ENCODE measurements around the gene ARNT2. TPM values are rescaled to one million over a fixed set of nuclear protein-coding genes. Genes with fewer than 3 reads are reported as not detected.

Gene ARNT2
- total RNA-seq, 1 experiment from 2014 or later, result 16.8 TPM

- TF ChIP-seq CTCF (IDR thresholded peaks at IDR 0.05) (no peak), SIN3A (IDR thresholded peaks at IDR 0.05; ENCODE audit: borderline replicate concordance, insufficient read depth, low read depth, low read length) (no peak), REST (IDR thresholded peaks at IDR 0.05; ENCODE audit: insufficient read depth in 1 of 2, low read depth in 2 of 2, low read length in 1 of 2) (no peak), POLR2AphosphoS5 (IDR thresholded peaks at IDR 0.05; ENCODE audit: low read depth, low read length) (no peak), TCF7L2 (IDR thresholded peaks at IDR 0.05; ENCODE audit: low read depth, low read length) (no peak)
- Histone ChIP-seq H3K36me3 (ENCODE audit: control insufficient read depth, insufficient read depth, low read length) (no peaks in the 10 kb centered on the region), H3K9me3 (ENCODE audit: control insufficient read depth, insufficient read depth, low read depth, low read length) (no peaks in the 10 kb centered on the region), H3K27me3 (ENCODE audit: control insufficient read depth, insufficient read depth, low read length) (no peaks in the 10 kb centered on the region), H3K27ac (ENCODE audit: low read length) (no peak overlapping the region), H3K4me1 (ENCODE audit: control insufficient read depth, insufficient read depth, low read length) (peaks cover 15% of the 10 kb centered on the region; the same call in 1 of the 2 replicates), H3K4me3 (ENCODE audit: low read depth in 2 of 2, low read length in 2 of 2) (no peak overlapping the region)
- no TSS peak for BruUV-seq (replicated peaks)
- ATAC-seq, result no peak
- ChIA-PET CTCF (no interaction called here), POLR2A (no interaction called here)
- intact Hi-C loops (cut with micrococcal nuclease; ENCODE audit: unreplicated experiment) (no loop called here), in situ Hi-C loops (cut with HindIII; ENCODE audit: low pct_unique_long_range_greater_than_20kb, low sequenced_read_pairs) (no loop called here)
- no peak for DNase-seq (ENCODE audit: low read depth, low spot score)
Measured at GRCh38 chr15:80426316-80426715, 22.1 kb downstream of the ARNT2 start.

- TF ChIP-seq CTCF (IDR thresholded peaks at IDR 0.05) (no peak), TCF7L2 (IDR thresholded peaks at IDR 0.05; ENCODE audit: low read depth, low read length) (no peak), POLR2AphosphoS5 (IDR thresholded peaks at IDR 0.05; ENCODE audit: low read depth, low read length) (no peak), SIN3A (IDR thresholded peaks at IDR 0.05; ENCODE audit: borderline replicate concordance, insufficient read depth, low read depth, low read length) (no peak), REST (IDR thresholded peaks at IDR 0.05; ENCODE audit: insufficient read depth in 1 of 2, low read depth in 2 of 2, low read length in 1 of 2) (no peak)
- Histone ChIP-seq H3K4me3 (ENCODE audit: low read depth in 2 of 2, low read length in 2 of 2) (no peak overlapping the region), H3K9me3 (ENCODE audit: control insufficient read depth, insufficient read depth, low read depth, low read length) (no peaks in the 10 kb centered on the region), H3K27ac (ENCODE audit: low read length) (no peak overlapping the region), H3K36me3 (ENCODE audit: control insufficient read depth, insufficient read depth, low read length) (no peaks in the 10 kb centered on the region), H3K4me1 (ENCODE audit: control insufficient read depth, insufficient read depth, low read length) (0 out of 2 replicates have a peak, but pooled peaks cover 2% of the 10 kb centered on the region), H3K27me3 (ENCODE audit: control insufficient read depth, insufficient read depth, low read length) (no peaks in the 10 kb centered on the region)
- BruUV-seq (replicated peaks), result no TSS peak
- DNase-seq (ENCODE audit: low read depth, low spot score) (no peak), ATAC-seq (no peak)
- intact Hi-C loops (cut with micrococcal nuclease; ENCODE audit: unreplicated experiment), result no loop called here
- ChIA-PET CTCF (interaction anchor here (1.1 kb wide), 1 partner anchor 18 kb away, joined by 4 read pairs; no protein-coding TSS in a partner anchor), POLR2A (interaction anchor here (0.8 kb wide), 1 partner anchor 18 kb away, joined by 3 read pairs; no protein-coding TSS in a partner anchor)
- in situ Hi-C loops (cut with HindIII; ENCODE audit: low pct_unique_long_range_greater_than_20kb, low sequenced_read_pairs), result no loop called here
Measured at GRCh38 chr15:80429964-80430363, 25.8 kb downstream of the ARNT2 start.
